Measurements from ENCODE around the gene PCSK7.
A peak's percentile ranks its signal among the peaks of the same experiment; 100 is the strongest.

Gene PCSK7

GRCh38 chr11:117205211-117205818 is 26.6 kb downstream of the PCSK7 start:
- DNase-seq (ENCODE audit: extremely low read depth, low read depth): no peak
- no peak for TF ChIP-seq CTCF (IDR thresholded peaks at IDR 0.05; ENCODE audit: low read depth, low read length, missing control alignments)
- H3K4me3 ChIP-seq (replicated peaks; ENCODE audit: low read depth, low read length): no peak overlapping the region

- H3K4me3 ChIP-seq (replicated peaks; ENCODE audit: low read depth, low read length): no peak overlapping the region
These were observed 27.4 kb downstream of the PCSK7 start for GRCh38 chr11:117204283-117205080.

DNA sequence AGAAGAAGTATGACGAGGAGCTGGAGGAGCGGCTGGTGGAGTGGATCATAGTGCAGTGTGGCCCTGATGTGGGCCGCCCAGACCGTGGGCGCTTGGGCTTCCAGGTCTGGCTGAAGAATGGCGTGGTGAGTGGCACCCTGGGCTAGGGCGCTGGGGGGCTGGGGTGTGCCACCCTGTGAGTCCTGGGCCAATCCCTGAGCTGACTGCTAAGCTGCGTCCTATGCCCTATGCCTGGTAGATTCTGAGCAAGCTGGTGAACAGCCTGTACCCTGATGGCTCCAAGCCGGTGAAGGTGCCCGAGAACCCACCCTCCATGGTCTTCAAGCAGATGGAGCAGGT is 28.8 kb downstream of the PCSK7 start:
- no peak for DNase-seq (ENCODE audit: extremely low read depth, low read depth)
- no peak overlapping the region for H3K4me3 ChIP-seq (replicated peaks; ENCODE audit: low read depth, low read length)
- TF ChIP-seq CTCF (IDR thresholded peaks at IDR 0.05; ENCODE audit: low read depth, low read length, missing control alignments): no peak

More at GRCh38 chr11:117204283-117205080, 27.4 kb downstream of the PCSK7 start:
- no peak for TF ChIP-seq CTCF (IDR thresholded peaks at IDR 0.05; ENCODE audit: low read depth, low read length, missing control alignments)
- no peak for DNase-seq (ENCODE audit: extremely low read depth, low read depth)

DNA sequence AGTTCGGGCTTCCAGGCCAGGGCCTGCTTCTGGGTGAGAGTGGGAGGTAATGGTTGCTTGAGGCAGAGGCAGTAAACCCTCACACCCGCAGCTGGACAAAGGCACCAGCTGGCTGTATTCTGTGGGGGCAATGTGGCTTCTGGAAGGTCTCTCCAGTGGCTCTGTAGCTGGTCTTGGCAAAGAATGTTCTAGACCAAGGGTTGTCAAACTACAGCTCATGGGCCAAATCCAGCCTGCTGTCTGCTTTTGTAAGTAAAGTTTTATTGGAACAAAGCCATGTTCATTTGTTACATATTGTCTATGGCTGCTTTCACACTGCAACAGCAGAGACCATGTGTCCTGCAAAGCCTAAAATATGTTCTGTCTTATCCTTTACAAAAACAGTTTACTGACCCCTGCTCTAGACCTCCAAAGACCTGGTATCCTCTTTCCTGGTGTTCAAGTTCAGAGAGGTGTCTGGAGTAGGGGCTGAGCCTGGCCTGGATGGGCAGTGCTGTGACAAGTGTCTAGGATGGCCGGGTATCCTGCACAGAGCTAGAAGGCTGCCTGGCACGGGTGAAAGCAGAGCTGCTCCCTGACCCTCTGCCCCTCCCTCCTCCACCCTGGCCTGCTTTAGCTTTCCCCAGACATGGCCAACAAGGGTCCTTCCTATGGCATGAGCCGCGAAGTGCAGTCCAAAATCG is 29.3 kb downstream of the PCSK7 start:
- no peak for DNase-seq (ENCODE audit: extremely low read depth, low read depth)
- H3K4me3 ChIP-seq (replicated peaks; ENCODE audit: low read depth, low read length): no peak overlapping the region
- no peak for TF ChIP-seq CTCF (IDR thresholded peaks at IDR 0.05; ENCODE audit: low read depth, low read length, missing control alignments)

GRCh38 chr11:117201658-117202305 is 30.1 kb downstream of the PCSK7 start:
- no peak for TF ChIP-seq CTCF (IDR thresholded peaks at IDR 0.05; ENCODE audit: low read depth, low read length, missing control alignments)
- H3K4me3 ChIP-seq (replicated peaks; ENCODE audit: low read depth, low read length): no peak overlapping the region
- no peak for DNase-seq (ENCODE audit: extremely low read depth, low read depth)

DNA sequence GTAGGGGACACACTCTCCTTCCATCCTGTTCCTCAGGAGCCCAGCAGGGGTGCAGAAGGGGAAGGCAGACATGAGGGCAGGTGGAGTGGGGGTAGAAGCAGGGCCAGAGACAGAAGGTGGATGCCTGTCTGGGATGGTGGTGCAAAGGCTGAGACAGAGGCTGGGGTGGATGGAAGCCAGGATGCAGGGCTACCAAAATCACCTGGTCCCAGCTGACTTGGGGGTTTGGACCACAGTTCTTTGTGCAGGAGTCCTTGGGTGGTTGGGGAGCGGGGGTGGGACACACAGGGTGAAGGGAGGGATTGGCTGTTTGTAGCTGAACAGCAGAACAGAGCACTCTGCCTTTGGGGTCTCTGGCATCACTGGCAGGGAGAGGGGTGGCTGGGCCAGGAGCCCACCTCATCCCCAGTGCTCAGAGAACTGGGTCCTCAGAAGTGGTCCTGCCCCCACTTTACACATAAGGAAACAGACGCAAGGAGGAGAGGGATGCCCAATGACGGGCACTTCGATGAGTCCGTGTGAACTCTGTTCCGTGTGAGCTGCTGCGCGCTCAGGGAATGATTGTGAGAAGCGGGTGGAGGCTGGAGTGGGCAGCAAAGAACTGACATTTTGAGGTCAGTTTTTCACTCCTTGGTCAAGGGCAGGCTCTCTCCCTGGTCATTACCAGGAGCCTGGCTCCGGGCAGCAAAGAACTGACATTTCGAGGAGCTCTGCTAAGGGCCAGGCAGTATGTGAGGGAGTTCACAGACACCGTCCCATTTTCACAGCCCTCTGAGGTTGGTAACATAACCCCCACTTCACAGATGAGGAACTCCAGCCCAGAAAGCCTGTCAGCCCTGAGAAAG is 30.8 kb downstream of the PCSK7 start:
- no peak for TF ChIP-seq CTCF (IDR thresholded peaks at IDR 0.05; ENCODE audit: low read depth, low read length, missing control alignments)
- H3K4me3 ChIP-seq (replicated peaks; ENCODE audit: low read depth, low read length): peak overlapping the region; percentile 36; the same call in 1 of the 2 replicates
- no peak for DNase-seq (ENCODE audit: extremely low read depth, low read depth)
